PC-9 (cell line): ENCODE results near the gene COPB1. TPM values are rescaled to one million over a fixed set of nuclear protein-coding genes. Genes with fewer than 3 reads are reported as not detected.

Source experiments
- BruUV-seq: library from RNA; stranded (reverse); fragments of 400-500 nt; replicated peaks from 2 replicates; lab custom pipeline; 2021; lab: Mats Ljungman, UMichigan
- CTCF ChIA-PET: fragments of 300-600 bp; sonication (Branson Sonifier 250); formaldehyde crosslinking; loops from one replicate; lab custom pipeline; 2022; ENCODE audit warnings: antibody characterized with exemption; lab: Charles Lee
- POLR2A ChIA-PET: fragments of 300-600 bp; sonication (Branson Sonifier 250); formaldehyde crosslinking; loops from one replicate; lab custom pipeline; 2022; ENCODE audit warnings: antibody characterized with exemption; ENCODE audit not compliant: unreplicated experiment; lab: Charles Lee
- DNase-seq, 2 experiments: peaks; one replicate each; pipeline versions ENCODE4 v3.0.0 to v3.0.0-alpha.2; 2015 to 2022; ENCODE audit warnings: mixed read lengths in 1 of 2
- H2AFZ ChIP-seq: fragments of 200-600 bp; sonication (generic); 2 replicates; pipeline ENCODE4 v1.8.1; 2017; ENCODE audit warnings: antibody characterized with exemption
- H3F3A ChIP-seq: fragments of 200-600 bp; sonication (generic); 2 replicates; pipeline ENCODE4 v1.8.1; 2017; ENCODE audit warnings: antibody characterized with exemption, mild to moderate bottlenecking, low read depth; ENCODE audit not compliant: insufficient read depth
- H3K27ac ChIP-seq: fragments of 200-600 bp; sonication (generic); 2 replicates; pipeline ENCODE4 v1.6.1; 2016; ENCODE audit warnings: mixed run types
- H3K27me3 ChIP-seq: fragments of 200-600 bp; sonication (generic); 2 replicates; pipeline ENCODE4 v1.6.1; 2016; ENCODE audit warnings: low read depth, mixed run types; ENCODE audit not compliant: insufficient read depth
- H3K36me3 ChIP-seq: fragments of 200-600 bp; sonication (generic); 2 replicates; pipeline ENCODE4 v1.6.1; 2016; ENCODE audit warnings: low read depth, mixed run types
- H3K4me1 ChIP-seq: fragments of 200-600 bp; sonication (generic); replicated peaks from 2 replicates; pipeline ENCODE4 v1.6.1; 2016; ENCODE audit warnings: mixed run types; ENCODE audit not compliant: insufficient read depth
- H3K4me2 ChIP-seq: fragments of 200-600 bp; sonication (generic); 2 replicates; pipeline ENCODE4 v1.6.1; 2017; ENCODE audit warnings: mixed run types
- H3K4me3 ChIP-seq: fragments of 200-600 bp; sonication (generic); 2 replicates; pipeline ENCODE4 v1.6.1; 2016; ENCODE audit warnings: mixed run types
- H3K79me2 ChIP-seq: fragments of 200-600 bp; sonication (generic); 2 replicates; pipeline ENCODE4 v1.6.1; 2017; ENCODE audit warnings: low read depth, mixed run types
- H3K9me2 ChIP-seq: fragments of 200-600 bp; sonication (generic); 2 replicates; pipeline ENCODE4 v1.8.1; 2017; ENCODE audit warnings: mild to moderate bottlenecking; ENCODE audit not compliant: insufficient read depth
- H3K9me3 ChIP-seq: fragments of 200-600 bp; sonication (generic); 2 replicates; pipeline ENCODE4 v1.8.1; 2016; ENCODE audit warnings: low read depth; ENCODE audit not compliant: insufficient read depth
- H4K20me1 ChIP-seq: fragments of 200-600 bp; sonication (generic); 2 replicates; pipeline ENCODE4 v1.8.1; 2017; ENCODE audit not compliant: insufficient read depth
- EZH2 ChIP-seq: fragments of 200-600 bp; sonication (generic); IDR thresholded peaks from 2 replicates; pipeline ENCODE4 v1.8.0; 2017; ENCODE audit warnings: antibody characterized with exemption, low read depth
- intact Hi-C: fragments of 100-400 bp; cut with micrococcal nuclease; formaldehyde crosslinking; loops from one replicate; pipeline ENCODE4 v1.10.0; 2022; ENCODE audit not compliant: unreplicated experiment
- total RNA-seq: library from RNA; stranded (reverse); gene quantifications from 2 replicates; pipeline ENCODE4 v1.2.3, GENCODE V29; 2021
- TF ChIP-seq, protein P1 (sequence below): fragments of 200-600 bp; sonication (generic); conservative IDR thresholded peaks from 2 replicates; pipeline ENCODE4 v1.6.1; 2017; ENCODE audit warnings: mixed run types, antibody characterized with exemption, mild to moderate bottlenecking, moderate library complexity

Gene COPB1
- total RNA-seq, 1 experiment from 2014 or later, result 82.8 TPM

DNA sequence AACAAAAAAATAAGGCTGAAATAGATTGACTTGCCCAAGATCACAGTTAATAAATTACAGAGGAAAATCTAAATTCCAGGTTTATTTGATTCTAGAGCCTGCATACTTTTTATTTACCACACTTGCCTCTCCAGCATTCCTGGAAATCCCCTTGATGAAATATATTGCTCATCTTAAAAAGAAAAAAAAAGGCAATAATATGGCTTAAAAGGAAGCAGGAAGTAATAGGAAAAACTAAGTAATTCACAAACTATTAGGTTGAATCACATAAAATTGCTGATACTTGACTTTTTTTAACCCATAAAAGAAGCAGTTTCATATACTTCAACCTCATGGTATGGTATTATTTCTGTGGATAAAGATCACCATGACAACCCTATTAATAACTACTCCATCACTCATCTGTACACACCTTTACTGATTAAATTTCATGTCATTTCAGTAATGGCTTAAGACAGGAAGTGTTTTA, 52.9 kb downstream of the COPB1 start:
- H3K79me2 ChIP-seq, result no peaks in the 10 kb centered on the region
- H3K36me3 ChIP-seq, result no peaks in the 10 kb centered on the region
- intact Hi-C loops, result no loop called here
- H3K4me1 ChIP-seq, result peaks cover 69% of the 10 kb centered on the region
- no peaks in the 10 kb centered on the region for H4K20me1 ChIP-seq
- no peak for TF ChIP-seq EZH2
- TF ChIP-seq, protein P1, sequence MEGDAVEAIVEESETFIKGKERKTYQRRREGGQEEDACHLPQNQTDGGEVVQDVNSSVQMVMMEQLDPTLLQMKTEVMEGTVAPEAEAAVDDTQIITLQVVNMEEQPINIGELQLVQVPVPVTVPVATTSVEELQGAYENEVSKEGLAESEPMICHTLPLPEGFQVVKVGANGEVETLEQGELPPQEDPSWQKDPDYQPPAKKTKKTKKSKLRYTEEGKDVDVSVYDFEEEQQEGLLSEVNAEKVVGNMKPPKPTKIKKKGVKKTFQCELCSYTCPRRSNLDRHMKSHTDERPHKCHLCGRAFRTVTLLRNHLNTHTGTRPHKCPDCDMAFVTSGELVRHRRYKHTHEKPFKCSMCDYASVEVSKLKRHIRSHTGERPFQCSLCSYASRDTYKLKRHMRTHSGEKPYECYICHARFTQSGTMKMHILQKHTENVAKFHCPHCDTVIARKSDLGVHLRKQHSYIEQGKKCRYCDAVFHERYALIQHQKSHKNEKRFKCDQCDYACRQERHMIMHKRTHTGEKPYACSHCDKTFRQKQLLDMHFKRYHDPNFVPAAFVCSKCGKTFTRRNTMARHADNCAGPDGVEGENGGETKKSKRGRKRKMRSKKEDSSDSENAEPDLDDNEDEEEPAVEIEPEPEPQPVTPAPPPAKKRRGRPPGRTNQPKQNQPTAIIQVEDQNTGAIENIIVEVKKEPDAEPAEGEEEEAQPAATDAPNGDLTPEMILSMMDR, result no peak
- peaks cover 26% of the 10 kb centered on the region for H3F3A ChIP-seq
- peak in 1 of 2 experiments; percentile 67 for DNase-seq
- H2AFZ ChIP-seq, result no peak overlapping the region
- BruUV-seq, result no TSS peak
- no peaks in the 10 kb centered on the region for H3K9me3 ChIP-seq
- no peaks in the 10 kb centered on the region for H3K27me3 ChIP-seq
- ChIA-PET CTCF (interaction anchor here (0.6 kb wide), 1 partner anchor 65 kb away, joined by 4 read pairs; no protein-coding TSS in a partner anchor), POLR2A (no interaction called here)
- peak overlapping the region; percentile 73 for H3K27ac ChIP-seq
- no peaks in the 10 kb centered on the region for H3K9me2 ChIP-seq
- no peak overlapping the region for H3K4me3 ChIP-seq
- peak overlapping the region; percentile 51 for H3K4me2 ChIP-seq

- POLR2A ChIA-PET, result no interaction called here
Measured at GRCh38 chr11:14445542-14446530, 53.8 kb downstream of the COPB1 start.

DNA sequence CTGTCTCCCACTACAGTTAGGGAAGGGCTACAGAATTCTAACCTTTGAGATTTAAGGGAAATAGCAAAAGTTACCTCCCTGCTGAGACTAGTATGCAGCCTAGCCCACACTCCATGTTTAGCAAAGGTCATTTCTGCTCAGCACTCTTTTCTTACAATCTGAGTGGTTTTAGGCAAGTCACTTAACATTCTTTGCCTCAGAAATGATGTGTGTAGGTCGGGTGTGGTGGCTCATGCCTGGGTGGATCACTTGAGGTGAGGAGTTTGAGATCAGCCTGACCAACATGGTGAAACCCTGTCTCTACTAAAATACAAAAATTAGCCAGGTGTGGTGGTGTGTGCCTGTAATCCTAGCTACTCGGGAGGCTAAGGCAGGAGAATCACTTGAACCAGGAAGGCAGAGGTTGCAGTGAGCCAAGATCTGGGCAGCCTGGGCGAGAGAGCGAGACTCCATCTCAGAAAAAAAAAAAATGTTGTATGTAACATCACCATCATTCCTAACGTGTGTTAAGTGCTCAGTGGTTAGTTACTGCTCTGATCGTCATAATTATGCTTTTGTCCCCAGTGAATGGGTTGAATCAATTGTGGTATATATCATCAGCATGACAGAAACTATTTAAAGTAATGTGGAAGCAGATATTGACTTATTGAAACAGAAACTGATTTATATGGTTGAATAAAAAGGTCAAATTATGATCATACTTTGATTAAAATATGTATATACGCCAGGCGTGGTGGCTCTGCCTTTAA, 55.0 kb downstream of the COPB1 start:
- POLR2A ChIA-PET, result no interaction called here
- H3K27ac ChIP-seq, result peak overlapping the region; percentile 28
- intact Hi-C loops, result no loop called here

More at GRCh38 chr11:14445542-14446530, 53.8 kb downstream of the COPB1 start:
- Histone ChIP-seq H3K79me2 (no peaks in the 10 kb centered on the region), H3K27ac (peak overlapping the region; percentile 73), H3K9me2 (no peaks in the 10 kb centered on the region), H2AFZ (no peak overlapping the region), H3K27me3 (no peaks in the 10 kb centered on the region), H4K20me1 (no peaks in the 10 kb centered on the region), H3K4me3 (no peak overlapping the region), H3K9me3 (no peaks in the 10 kb centered on the region), H3K4me2 (peak overlapping the region; percentile 51), H3K36me3 (no peaks in the 10 kb centered on the region), H3K4me1 (peaks cover 69% of the 10 kb centered on the region), H3F3A (peaks cover 26% of the 10 kb centered on the region)
- CTCF ChIA-PET, result no interaction called here
- intact Hi-C loops, result no loop called here
- DNase-seq, result no peak
- BruUV-seq, result no TSS peak
- no peak for TF ChIP-seq EZH2
- TF ChIP-seq, protein P1, result no peak

More for the DNA sequence above, 55.0 kb downstream of the COPB1 start:
- Histone ChIP-seq H3K4me2 (peak overlapping the region; percentile 46), H2AFZ (no peak overlapping the region), H3K79me2 (no peaks in the 10 kb centered on the region), H3K27me3 (no peaks in the 10 kb centered on the region), H3K4me3 (no peak overlapping the region), H3K4me1 (peaks cover 65% of the 10 kb centered on the region), H3F3A (peaks cover 26% of the 10 kb centered on the region), H3K9me2 (no peaks in the 10 kb centered on the region), H4K20me1 (no peaks in the 10 kb centered on the region), H3K9me3 (no peaks in the 10 kb centered on the region), H3K36me3 (no peaks in the 10 kb centered on the region)
- no TSS peak for BruUV-seq
- no peak for DNase-seq
- CTCF ChIA-PET, result no interaction called here
- TF ChIP-seq, protein P1, result no peak
- TF ChIP-seq EZH2, result no peak
